H1 (cell line): ENCODE data around the gene CAVIN2.

Source experiments
- EZH2 ChIP-seq: fragments of 200-600 bp; sonication (generic); IDR thresholded peaks from 2 replicates; pipeline ENCODE4 v1.7.1; 2012; ENCODE audit warnings: low read depth, mild to moderate bottlenecking, moderate library complexity, low read length, inconsistent platforms; ENCODE audit not compliant: severe bottlenecking
- KDM1A ChIP-seq: fragments of 200-600, 300-600 bp; sonication (generic); IDR thresholded peaks from 2 replicates; pipeline ENCODE4 v1.7.1; 2016; ENCODE audit warnings: mild to moderate bottlenecking, low read length, borderline replicate concordance
- MAFK ChIP-seq: IDR thresholded peaks from 2 replicates; pipeline ENCODE4 v1.6.1; 2012; ENCODE audit warnings: low read depth, mild to moderate bottlenecking, improper control_type of control experiment, low read length
- PHF8 ChIP-seq: fragments of 200-600 bp; sonication (generic); conservative IDR thresholded peaks from 2 replicates; pipeline ENCODE4 v1.7.1; 2012; ENCODE audit warnings: low read depth, mild to moderate bottlenecking, inconsistent platforms, low read length, moderate library complexity
- POLR2A ChIP-seq, 2 experiments: IDR thresholded peaks; 1 replicate in 1 of 2; 2 replicates in 1 of 2; pipeline ENCODE4 v1.6.1; 2011; ENCODE audit warnings: low read depth in 2 of 2, low read length in 2 of 2, mild to moderate bottlenecking in 2 of 2; ENCODE audit errors: control extremely low read depth in 1 of 2
- RXRA ChIP-seq: IDR thresholded peaks from 2 replicates; pipeline ENCODE4 v1.6.1; 2011; ENCODE audit warnings: low read depth, mild to moderate bottlenecking, low read length, moderate library complexity; ENCODE audit not compliant: insufficient read depth
- TF ChIP-seq, protein P1 (sequence below), 3 experiments: IDR thresholded peaks; 1 replicate in 2 of 3; 2 replicates in 1 of 3; pipeline versions ENCODE4 v1.5.1 to v1.6.1; 2011; ENCODE audit warnings: low read length in 3 of 3, mild to moderate bottlenecking in 3 of 3, inconsistent platforms in 2 of 3, low read depth in 1 of 3, moderate library complexity in 1 of 3; ENCODE audit not compliant: insufficient read depth in 1 of 3; ENCODE audit errors: control extremely low read depth in 1 of 3
- TF ChIP-seq, protein P2 (sequence below): IDR thresholded peaks from 2 replicates; pipeline ENCODE4 v1.6.1; 2012; ENCODE audit warnings: inconsistent platforms

DNA sequence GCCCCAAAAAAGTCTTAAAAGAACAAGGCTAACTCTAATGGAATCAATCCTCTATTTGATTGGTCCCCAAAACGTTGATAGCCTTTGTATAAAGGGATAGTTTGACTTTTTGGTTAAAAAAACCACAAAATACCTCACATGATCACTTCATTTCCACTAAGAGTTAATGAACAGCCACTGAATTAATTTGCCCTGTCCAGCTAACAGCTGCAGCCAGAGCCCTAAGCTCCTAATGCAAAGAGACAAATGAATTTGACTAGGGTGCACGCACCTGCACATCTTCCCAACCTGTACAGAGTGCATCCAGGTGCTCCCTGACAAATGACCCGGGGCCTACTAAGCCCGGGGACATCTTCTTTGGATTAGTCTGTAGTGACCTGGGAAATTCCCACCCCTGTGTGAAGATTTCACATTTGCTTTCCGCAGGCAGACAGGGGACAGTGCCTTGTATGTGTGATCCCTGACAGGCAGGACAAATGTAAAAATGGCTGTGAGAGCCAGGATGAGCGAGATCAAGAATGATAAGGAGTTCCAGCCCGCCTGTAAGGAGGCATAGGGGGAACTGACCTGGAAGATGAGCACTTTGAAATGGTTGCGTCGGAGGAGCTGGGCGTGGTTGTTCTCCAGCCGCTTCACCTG lies 893 bp downstream of the CAVIN2 start:
- TF ChIP-seq, protein P1, sequence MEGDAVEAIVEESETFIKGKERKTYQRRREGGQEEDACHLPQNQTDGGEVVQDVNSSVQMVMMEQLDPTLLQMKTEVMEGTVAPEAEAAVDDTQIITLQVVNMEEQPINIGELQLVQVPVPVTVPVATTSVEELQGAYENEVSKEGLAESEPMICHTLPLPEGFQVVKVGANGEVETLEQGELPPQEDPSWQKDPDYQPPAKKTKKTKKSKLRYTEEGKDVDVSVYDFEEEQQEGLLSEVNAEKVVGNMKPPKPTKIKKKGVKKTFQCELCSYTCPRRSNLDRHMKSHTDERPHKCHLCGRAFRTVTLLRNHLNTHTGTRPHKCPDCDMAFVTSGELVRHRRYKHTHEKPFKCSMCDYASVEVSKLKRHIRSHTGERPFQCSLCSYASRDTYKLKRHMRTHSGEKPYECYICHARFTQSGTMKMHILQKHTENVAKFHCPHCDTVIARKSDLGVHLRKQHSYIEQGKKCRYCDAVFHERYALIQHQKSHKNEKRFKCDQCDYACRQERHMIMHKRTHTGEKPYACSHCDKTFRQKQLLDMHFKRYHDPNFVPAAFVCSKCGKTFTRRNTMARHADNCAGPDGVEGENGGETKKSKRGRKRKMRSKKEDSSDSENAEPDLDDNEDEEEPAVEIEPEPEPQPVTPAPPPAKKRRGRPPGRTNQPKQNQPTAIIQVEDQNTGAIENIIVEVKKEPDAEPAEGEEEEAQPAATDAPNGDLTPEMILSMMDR (IDR thresholded peaks at IDR 0.05; ENCODE audit: control extremely low read depth in 1 of 3, insufficient read depth in 1 of 3, low read depth in 1 of 3, low read length in 3 of 3): no peak
- TF ChIP-seq KDM1A: no peak
- no peak for TF ChIP-seq RXRA
- TF ChIP-seq POLR2A (IDR thresholded peaks at IDR 0.05; ENCODE audit: control extremely low read depth in 1 of 2, low read depth in 2 of 2, low read length in 2 of 2): no peak
- no peak for TF ChIP-seq PHF8
- TF ChIP-seq EZH2: no peak
- no peak for TF ChIP-seq MAFK
- TF ChIP-seq, protein P2, sequence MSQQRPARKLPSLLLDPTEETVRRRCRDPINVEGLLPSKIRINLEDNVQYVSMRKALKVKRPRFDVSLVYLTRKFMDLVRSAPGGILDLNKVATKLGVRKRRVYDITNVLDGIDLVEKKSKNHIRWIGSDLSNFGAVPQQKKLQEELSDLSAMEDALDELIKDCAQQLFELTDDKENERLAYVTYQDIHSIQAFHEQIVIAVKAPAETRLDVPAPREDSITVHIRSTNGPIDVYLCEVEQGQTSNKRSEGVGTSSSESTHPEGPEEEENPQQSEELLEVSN: no peak
